ENCODE measurements around the gene HNRNPM.

- TF ChIP-seq POLR2A (IDR thresholded peaks at IDR 0.05; ENCODE audit: borderline replicate concordance, extremely low read depth, insufficient read depth, insufficient read length) (no peak), CTCF (IDR thresholded peaks at IDR 0.05 in 2 of 3, conservative IDR thresholded peaks at IDR 0.05 in 1 of 3; ENCODE audit: borderline replicate concordance in 1 of 3, insufficient read depth in 1 of 3, low read depth in 2 of 3, low read length in 2 of 3) (no peak), POLR2AphosphoS5 (IDR thresholded peaks at IDR 0.05; ENCODE audit: low read depth, low read length) (no peak), SIN3A (IDR thresholded peaks at IDR 0.05; ENCODE audit: low read depth) (no peak), JUND (IDR thresholded peaks at IDR 0.05) (no peak)
Measured at GRCh38 chr19:8519388-8519787, 74.6 kb downstream of the HNRNPM start.

Data from HCT116 (cell line).